DMS53 treated with DMSO at 0.1 percent for 48 hours (cell line): ENCODE measurements around the gene ELOVL5.
A peak's percentile ranks its signal among the peaks of the same experiment; 100 is the strongest.

Experiments used
- DNase-seq: peaks from one replicate; lab custom pipeline; 2025; ENCODE audit not compliant: unreplicated experiment; lab: John Stamatoyannopoulos, UW

The ELOVL5 gene

DNA sequence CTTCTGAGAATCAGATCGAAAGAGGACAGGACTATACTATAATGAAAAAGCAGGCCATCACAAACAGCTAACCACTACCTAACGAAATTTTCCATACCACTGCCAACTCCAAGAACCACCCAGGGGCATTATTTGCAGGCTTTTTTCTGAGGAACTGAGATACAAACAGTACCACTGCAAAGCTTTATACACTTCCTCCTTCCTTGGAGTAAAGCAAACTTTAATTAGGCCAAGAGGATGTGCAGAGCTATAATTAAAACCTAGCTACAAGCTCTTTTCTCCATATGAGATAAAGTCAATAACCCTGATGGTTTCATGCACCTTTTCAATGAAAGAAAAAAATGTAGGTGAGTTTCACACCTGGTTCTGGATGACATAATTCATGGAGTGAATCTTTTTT is 68.5 kb downstream of the ELOVL5 start:
- DNase-seq: no peak

- DNase-seq: peak; percentile 32
Observed at GRCh38 chr6:53279293-53279692, 69.5 kb downstream of the ELOVL5 start.

GRCh38 chr6:53273370-53273769 is 75.4 kb downstream of the ELOVL5 start:
- DNase-seq: no peak

GRCh38 chr6:53269827-53270226 is 78.9 kb downstream of the ELOVL5 start:
- DNase-seq: no peak

GRCh38 chr6:53268858-53269608 is 79.7 kb downstream of the ELOVL5 start:
- DNase-seq: no peak

GRCh38 chr6:53266553-53267090 is 82.1 kb downstream of the ELOVL5 start:
- no peak for DNase-seq

DNA sequence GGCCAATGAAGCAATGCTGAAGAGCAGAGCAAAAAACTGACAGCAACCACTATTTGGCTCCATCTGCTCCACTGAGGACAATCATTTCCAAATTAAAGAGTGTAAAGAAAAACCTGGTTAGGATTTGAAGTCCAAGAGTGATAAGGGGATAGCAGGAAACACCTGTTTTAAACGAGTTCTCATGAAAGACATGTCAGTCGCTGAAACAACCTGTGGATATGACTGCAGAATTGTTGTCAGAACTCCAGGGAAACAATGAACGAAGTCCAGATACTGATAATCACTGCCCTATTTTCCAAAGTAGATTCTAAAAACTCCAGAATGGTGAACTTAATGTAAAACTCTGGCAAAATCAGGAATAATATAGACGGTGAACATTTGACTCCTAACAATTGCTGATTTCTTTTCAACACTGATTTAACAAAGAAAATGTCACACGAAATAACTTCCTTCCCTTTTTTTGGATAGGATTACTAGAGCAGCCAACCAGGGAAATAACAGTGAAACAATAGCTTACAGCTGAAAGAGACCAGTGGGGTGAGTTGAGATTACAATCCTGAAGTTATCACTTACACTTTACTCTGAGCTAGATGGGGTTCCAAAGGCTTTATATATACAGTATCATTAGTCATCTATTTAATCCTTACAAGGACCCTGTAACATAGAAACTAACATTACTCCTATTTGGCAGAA is 83.7 kb downstream of the ELOVL5 start:
- DNase-seq: no peak

- no peak for DNase-seq
Observed at GRCh38 chr6:53264337-53264736, 84.4 kb downstream of the ELOVL5 start.

GRCh38 chr6:53263917-53264316 is 84.8 kb downstream of the ELOVL5 start:
- no peak for DNase-seq

- DNase-seq: no peak
Observed at GRCh38 chr6:53259860-53260580, 88.7 kb downstream of the ELOVL5 start.

DNA sequence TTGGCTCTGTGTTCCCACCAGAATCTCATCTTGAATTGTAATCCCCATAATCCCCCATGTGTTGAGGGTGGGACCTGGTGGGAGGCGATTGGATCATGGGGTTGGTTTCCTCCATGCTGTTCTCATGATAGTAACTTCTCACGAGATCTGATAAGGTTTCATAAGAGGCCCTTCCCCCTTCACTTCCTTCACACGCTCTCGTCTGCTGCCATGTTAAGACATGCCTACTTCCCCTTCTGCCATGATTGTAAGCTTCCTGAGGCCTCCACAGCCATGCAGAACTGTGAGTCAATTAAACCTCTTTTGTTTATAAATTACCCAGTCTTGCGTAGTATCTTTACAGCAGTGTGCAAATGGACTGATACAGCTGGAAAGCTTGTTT is 90.0 kb downstream of the ELOVL5 start:
- DNase-seq: no peak

DNA sequence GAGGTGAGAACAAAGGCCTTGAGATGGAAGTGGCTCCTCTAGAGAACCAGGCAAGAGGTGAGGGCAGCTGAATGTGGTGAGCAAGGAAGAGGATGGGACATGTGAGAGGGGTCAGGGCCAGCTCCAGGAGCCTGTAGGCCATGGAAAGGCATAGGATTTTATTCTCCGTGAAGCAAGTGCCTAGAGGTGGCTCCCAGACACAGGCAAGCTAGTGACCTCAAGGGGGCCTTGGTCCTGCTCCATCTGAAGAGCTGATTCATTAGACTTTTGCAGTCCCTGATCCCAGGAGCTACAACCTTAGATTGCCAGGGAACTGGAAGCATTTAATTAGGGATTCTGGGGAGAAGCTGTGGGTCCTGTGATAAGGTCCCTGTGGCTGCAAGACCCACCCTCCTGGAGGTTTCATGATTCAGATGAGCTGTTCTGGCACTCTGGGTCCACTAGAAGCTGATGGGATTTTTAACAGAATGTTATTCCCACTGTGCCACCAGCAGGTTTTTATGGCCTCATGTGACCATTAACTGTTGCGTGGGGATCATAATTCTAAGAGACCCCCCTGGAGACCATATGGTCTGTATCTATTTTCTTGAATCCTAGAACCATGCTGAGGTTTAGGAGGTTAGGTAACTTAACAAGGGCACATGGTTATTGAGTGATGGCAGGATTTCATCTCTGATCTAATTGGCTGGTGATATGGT is 90.5 kb downstream of the ELOVL5 start:
- no peak for DNase-seq

GRCh38 chr6:53257533-53257932 is 91.2 kb downstream of the ELOVL5 start:
- DNase-seq: no peak

- no peak for DNase-seq
Observed at GRCh38 chr6:53257001-53257400, 91.7 kb downstream of the ELOVL5 start.

- DNase-seq: no peak
Observed at GRCh38 chr6:53252177-53252692, 96.5 kb downstream of the ELOVL5 start.

DNA sequence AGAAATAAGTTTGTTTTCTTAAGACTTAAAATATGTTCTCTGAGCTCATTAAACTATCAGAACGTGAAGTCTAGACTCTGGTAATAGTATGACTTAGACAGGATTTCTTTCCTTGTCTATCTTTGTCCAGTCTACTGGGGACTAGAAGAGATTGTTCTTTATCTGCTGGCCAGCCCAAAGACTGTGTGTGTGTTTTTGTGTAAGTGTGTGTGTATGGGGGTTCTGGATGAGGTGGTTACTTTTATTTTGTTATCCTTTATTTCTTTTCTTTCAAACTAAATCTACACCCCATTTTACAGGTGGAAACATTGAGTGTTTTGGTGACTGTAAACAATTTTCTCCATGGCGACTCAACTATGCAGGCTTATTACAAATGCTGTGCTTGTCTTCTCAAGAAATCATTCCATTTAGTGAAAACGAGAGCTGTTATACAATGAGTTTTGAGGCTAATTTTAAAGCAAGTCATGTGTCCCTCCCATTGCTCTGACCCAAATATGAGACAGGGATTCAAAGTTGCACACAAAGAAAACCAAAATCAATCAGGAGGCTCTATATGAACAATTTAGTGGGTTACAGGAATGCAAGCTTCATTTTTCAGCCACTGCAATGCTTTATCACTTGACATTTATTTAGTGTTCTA is 97.6 kb downstream of the ELOVL5 start:
- no peak for DNase-seq

- DNase-seq: no peak
Observed at GRCh38 chr6:53250176-53251032, 98.3 kb downstream of the ELOVL5 start.

DNA sequence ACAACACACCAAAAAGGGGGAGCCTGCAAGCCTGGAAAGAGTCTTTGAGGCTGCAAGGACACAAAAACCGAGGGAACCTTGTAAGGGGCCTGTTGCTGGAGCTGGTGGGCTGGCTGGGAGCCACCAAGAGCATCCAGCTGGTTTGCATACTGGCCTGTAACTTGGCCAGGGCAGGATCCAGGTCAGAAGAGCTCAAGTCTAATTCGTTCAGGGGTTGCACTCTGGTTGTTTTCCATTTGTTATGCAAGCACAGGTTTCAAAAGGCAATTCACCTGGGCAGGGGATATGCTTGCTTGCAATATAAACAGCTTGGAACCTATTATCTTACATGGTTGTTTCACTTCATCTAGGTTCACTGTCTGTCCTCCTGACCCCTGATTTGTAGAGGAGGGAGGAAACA is 101.8 kb downstream of the ELOVL5 start:
- no peak for DNase-seq

DNA sequence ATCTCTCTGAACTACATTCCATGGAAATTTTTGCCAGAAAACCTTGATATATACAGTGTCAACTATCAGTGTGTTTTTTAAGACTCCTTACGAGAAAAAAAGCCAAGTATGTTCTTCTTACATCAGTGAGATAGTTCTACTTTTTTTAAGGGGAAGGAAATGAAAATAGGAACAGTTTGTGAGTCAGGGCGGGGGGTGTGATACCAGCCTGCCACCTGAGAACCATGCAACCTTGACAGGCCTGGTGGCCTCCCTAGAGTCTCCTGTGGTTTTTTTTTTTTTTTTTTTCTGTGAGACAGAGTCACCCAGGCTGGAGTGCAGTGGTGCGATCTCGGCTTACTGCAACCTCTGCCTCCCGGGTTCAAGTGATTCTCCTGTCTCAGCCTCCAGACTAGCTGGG is 103.8 kb downstream of the ELOVL5 start:
- DNase-seq: no peak
